Transverse colon (tissue), 4 donors: ENCODE measurements around the gene ARGFX. TPM values are rescaled to one million over a fixed set of nuclear protein-coding genes. Genes with fewer than 3 reads are reported as not detected.

Experiments
- DNase-seq: peaks from one replicate; pipeline ENCODE4 v3.0.0-alpha.2; 2019
- H3K27ac ChIP-seq, 4 donors: fragments of 200-600 bp; sonication (generic); 2 replicates each; pipeline ENCODE4 v1.5.1; 2016 to 2018; ENCODE audit warnings: inconsistent platforms in 4 of 4
- H3K27me3 ChIP-seq: fragments of 200-600 bp; sonication (generic); 2 replicates; pipeline ENCODE4 v1.5.1; 2017; ENCODE audit warnings: inconsistent platforms
- H3K36me3 ChIP-seq, 4 donors: fragments of 200-600 bp; sonication (generic); 2 replicates each; pipeline ENCODE4 v1.5.1; 2017 to 2019; ENCODE audit warnings: inconsistent platforms in 4 of 4
- H3K4me1 ChIP-seq, 4 donors: fragments of 200-600 bp; sonication (generic); 2 replicates each; pipeline ENCODE4 v1.5.1; 2017 to 2020; ENCODE audit warnings: inconsistent platforms in 4 of 4
- H3K4me3 ChIP-seq, 4 donors: fragments of 200-600 bp; sonication (generic); 1 replicate in 1 of 4; 2 replicates in 3 of 4; pipeline versions ENCODE4 v1.5.1 to v1.6.1; 2017 to 2019; ENCODE audit warnings: inconsistent platforms in 4 of 4
- H3K9me3 ChIP-seq, 2 donors: fragments of 200-600 bp; sonication (generic); 2 replicates each; pipeline ENCODE4 v1.5.1; 2017 to 2019; ENCODE audit warnings: inconsistent platforms in 2 of 2
- CTCF ChIP-seq, 5 experiments: fragments of 200-600 bp in 3 of 5; fragments of 450-650 bp in 2 of 5; sonication (generic) in 3 of 5; IDR thresholded peaks; 1 replicate in 2 of 5; 2 replicates in 3 of 5; pipeline ENCODE4 v1.5.1; 2016 to 2017; ENCODE audit warnings: antibody characterized with exemption in 5 of 5, inconsistent platforms in 3 of 5, mild to moderate bottlenecking in 2 of 5, moderate library complexity in 1 of 5
- EP300 ChIP-seq: sonication (generic); formaldehyde crosslinking; IDR thresholded peaks from one replicate; pipeline ENCODE4 v1.6.1; 2017; ENCODE audit warnings: antibody characterized with exemption, low read depth
- POLR2A ChIP-seq: fragments of 450-650 bp; IDR thresholded peaks from one replicate; pipeline ENCODE4 v1.6.1; 2016; ENCODE audit warnings: antibody characterized with exemption, mild to moderate bottlenecking, moderate library complexity
- POLR2AphosphoS5 ChIP-seq, 3 donors: sonication (generic); formaldehyde crosslinking; IDR thresholded peaks; one replicate each; pipeline ENCODE4 v1.6.1; 2016; ENCODE audit warnings: antibody characterized with exemption in 3 of 3
- WGBS, 2 donors: methylation state at CpG; one replicate each; pipeline ENCODE4 v1.1.5; 2018; ENCODE audit warnings: low coverage in 1 of 2; 5-methylcytosine and 5-hydroxymethylcytosine counted together
- in situ Hi-C, 4 donors: fragments of 200-750 bp; cut with MboI; loops; one replicate each; pipeline versions ENCODE4 v1.15.0 to v1.15.1; 2017; ENCODE audit warnings: low sequenced_read_pairs in 3 of 4, low pct_ligation_motif_present in 1 of 4, low pct_unique_long_range_greater_than_20kb in 1 of 4
- intact Hi-C: fragments of 100-400 bp; cut with DNase I; formaldehyde crosslinking; loops from one replicate; pipeline ENCODE4 v1.15.1; 2023; ENCODE audit warnings: low total_unique reads
- total RNA-seq, 4 donors: library from RNA; depleted of rRNA; stranded (reverse); fragments of >200 nt; gene quantifications; one replicate each; pipeline ENCODE4 v1.1.0, GENCODE V29; 2016

ARGFX gene
- not detected for total RNA-seq

- 90 to 94% methylated on average over 5 of the region's 5 CpGs for WGBS, 2 donors
- in situ Hi-C loops = no loop called here
- Histone ChIP-seq H3K27me3 (no peaks in the 10 kb centered on the region), H3K27ac (no peak within 1 kb of the TSS), H3K4me1 (no peaks in the 10 kb centered on the region), H3K9me3 (no peaks in the 10 kb centered on the region), H3K4me3 (no peak within 1 kb of the TSS), H3K36me3 (no peaks in the 10 kb centered on the region)
- intact Hi-C loops = no loop called here
- DNase-seq = no peak
- TF ChIP-seq EP300 = no peak
- no peak for TF ChIP-seq POLR2A
- TF ChIP-seq POLR2AphosphoS5 (IDR thresholded peaks at IDR 0.05) = no peak
- TF ChIP-seq CTCF (IDR thresholded peaks at IDR 0.05) = no peak
Observed at GRCh38 chr3:121567649-121568048, at the start of gene ARGFX. TSS of gene ARGFX (plus strand) at chr3:121567949. CDS start at chr3:121570714, 2,765 bp downstream.

- 87 to 96% methylated on average over 5 of the region's 5 CpGs for WGBS, 2 donors
- TF ChIP-seq EP300 = no peak
- no peak for TF ChIP-seq CTCF (IDR thresholded peaks at IDR 0.05)
- TF ChIP-seq POLR2AphosphoS5 (IDR thresholded peaks at IDR 0.05) = no peak
- TF ChIP-seq POLR2A = no peak
- intact Hi-C loops = no loop called here
- no peak for DNase-seq
- H3K9me3 ChIP-seq = no peaks in the 10 kb centered on the region
- H3K36me3 ChIP-seq = no peaks in the 10 kb centered on the region
- H3K27ac ChIP-seq = no peak overlapping the region
- no peaks in the 10 kb centered on the region for H3K4me1 ChIP-seq
- H3K27me3 ChIP-seq = no peaks in the 10 kb centered on the region
- in situ Hi-C loops = no loop called here
- no peak overlapping the region for H3K4me3 ChIP-seq
Observed at GRCh38 chr3:121517953-121518655, 49.6 kb upstream of the ARGFX start.

GRCh38 chr3:121520510-121520909 lies 47.2 kb upstream of the ARGFX start:
- Histone ChIP-seq H3K9me3 (no peaks in the 10 kb centered on the region), H3K27me3 (no peaks in the 10 kb centered on the region), H3K4me1 (no peaks in the 10 kb centered on the region), H3K36me3 (no peaks in the 10 kb centered on the region), H3K4me3 (no peak overlapping the region), H3K27ac (no peak overlapping the region)
- intact Hi-C loops = no loop called here
- 95% methylated on average over 3 of the region's 3 CpGs for WGBS, 2 donors
- no peak for DNase-seq
- in situ Hi-C loops = no loop called here
- TF ChIP-seq EP300 (no peak), CTCF (IDR thresholded peaks at IDR 0.05) (no peak), POLR2AphosphoS5 (IDR thresholded peaks at IDR 0.05) (no peak), POLR2A (no peak)

GRCh38 chr3:121529308-121529707 lies 38.4 kb upstream of the ARGFX start:
- in situ Hi-C loops (loop anchor here in 3 of 4 donors (25.0 kb wide), 2 partner anchors 308 to 733 kb away; partner anchors contain the start of genes EAF2 (in 1 of the 3) and IQCB1 (in 1 of the 3)), intact Hi-C loops (no loop called here)
- no peaks in the 10 kb centered on the region for H3K4me1 ChIP-seq
- no peaks in the 10 kb centered on the region for H3K9me3 ChIP-seq
- no peaks in the 10 kb centered on the region for H3K36me3 ChIP-seq
- WGBS, 2 donors = 78 to 80% methylated on average over 3 of the region's 3 CpGs
- no peak overlapping the region for H3K4me3 ChIP-seq
- H3K27me3 ChIP-seq = no peaks in the 10 kb centered on the region
- no peak overlapping the region for H3K27ac ChIP-seq
- DNase-seq = no peak
- no peak for TF ChIP-seq POLR2AphosphoS5 (IDR thresholded peaks at IDR 0.05)
- no peak for TF ChIP-seq CTCF (IDR thresholded peaks at IDR 0.05)
- TF ChIP-seq EP300 = no peak
- TF ChIP-seq POLR2A = no peak
